GM18870 (cell line): ENCODE data around the gene ETV6.

Experiments used
- ATAC-seq: cut with Tn5 transposase; IDR thresholded peaks from one replicate; pipeline ENCODE4 v1.9.1; 2021; ENCODE audit warnings: moderate library complexity; ENCODE audit not compliant: unreplicated experiment

The ETV6 gene

GRCh38 chr12:11642785-11643184 lies 6.7 kb upstream of the ETV6 start:
- ATAC-seq = no peak

DNA sequence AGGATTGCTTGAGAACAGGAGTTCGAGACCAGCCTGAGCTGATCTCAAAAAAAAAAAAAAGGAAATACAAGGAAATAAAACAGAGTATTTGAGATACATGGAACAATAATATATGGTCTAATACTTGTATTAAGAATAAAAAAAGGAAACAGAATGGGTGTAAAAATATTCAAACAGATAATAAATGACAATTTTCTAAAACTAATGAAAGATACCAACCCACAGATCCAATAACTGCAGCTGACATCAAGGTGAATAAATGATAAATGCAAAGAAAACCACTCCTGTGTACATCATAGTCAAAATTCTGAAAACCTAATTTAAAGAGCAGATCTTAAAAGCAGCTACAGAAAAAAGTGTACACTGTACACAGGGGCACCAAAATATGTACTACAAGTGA lies 4.1 kb upstream of the ETV6 start:
- no peak for ATAC-seq

DNA sequence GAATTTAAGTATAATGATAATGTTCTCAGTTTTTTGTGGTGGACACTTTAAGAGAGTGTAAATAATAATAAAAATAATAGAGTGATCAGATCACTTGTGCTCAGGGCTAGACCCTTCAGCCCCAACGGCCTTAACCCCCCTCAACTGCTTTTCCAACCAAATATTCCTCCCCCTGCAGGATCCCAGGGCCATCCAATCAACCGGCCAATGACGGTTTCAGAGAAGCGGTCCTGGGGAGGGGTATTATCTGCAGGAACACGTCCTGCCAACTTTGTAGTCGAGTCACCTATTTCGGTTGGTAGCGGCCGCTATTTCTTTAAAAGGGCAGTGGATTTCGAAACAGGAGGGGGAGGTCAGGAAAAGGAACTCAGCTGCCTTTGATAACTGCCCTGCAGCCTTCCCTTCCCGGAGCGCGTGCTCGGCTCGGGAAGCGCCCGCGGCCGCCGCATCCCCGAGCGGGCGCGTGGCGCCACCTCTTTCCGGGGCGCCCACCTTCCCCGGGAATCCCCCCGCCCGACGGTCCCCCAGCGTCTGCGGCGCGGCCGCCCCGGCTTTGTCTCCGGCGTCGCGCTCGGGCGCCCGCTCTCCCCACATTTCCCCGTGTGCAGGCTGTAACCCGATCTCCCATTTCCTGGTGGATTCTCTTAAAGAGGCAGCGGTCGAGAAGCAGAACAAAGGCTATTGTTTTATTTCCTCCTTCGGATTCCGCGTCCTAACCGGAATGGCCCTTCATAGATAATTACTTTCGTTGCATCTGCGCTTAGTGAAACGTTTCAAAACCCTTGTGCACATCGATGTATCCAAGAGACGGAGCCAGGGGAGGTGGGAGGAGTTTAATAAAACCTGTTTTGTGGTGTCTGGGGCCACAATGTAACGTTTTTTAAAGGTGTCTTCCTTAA lies 711 bp upstream of the ETV6 start:
- peak; percentile 23 for ATAC-seq

DNA sequence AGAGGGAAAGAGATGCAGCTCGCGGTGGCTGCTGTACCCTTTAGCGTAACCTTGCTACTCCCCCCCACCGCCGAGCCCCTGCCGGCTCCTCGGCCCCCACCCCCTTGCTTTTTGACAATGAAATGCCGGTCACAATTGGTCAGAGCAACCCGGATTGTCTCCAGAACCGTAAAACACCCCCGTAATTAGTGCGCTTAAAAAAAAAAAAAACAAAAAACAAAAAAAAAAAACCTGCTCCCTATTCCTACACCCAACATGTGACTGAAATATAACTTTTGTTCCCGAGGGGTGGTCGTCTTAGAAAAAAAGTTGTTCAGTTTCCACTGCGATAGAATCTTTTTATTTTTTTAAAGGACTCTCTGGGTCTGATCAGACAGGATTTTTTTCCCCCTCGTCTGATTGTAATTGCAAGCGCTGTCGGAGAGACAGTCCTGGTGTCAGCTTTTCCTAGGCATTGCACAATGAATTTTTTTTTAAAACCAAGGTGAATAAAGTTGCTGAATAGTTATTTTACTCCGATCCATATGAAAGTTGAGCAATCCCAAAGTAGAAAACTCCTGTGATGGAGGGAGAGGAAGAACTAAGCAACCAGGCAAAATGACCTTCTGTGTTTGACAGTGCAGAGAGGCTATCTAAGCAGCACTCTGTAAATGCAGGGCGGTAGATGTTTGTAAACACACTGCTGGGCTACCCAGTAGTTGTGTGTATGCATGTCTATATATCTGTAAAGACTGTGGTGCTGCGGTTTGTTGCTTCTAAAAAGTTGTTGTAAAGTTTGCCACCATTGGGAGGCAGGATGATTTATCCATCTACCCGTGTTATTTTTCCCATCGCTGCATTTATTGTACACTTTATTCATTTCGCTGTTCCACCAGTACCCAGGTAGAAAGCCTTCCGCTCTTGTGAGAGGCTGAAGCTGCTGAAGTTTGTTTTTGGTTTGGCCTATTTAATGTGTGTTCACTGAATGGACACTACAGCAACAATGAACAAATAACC lies 1.1 kb downstream of the ETV6 start:
- ATAC-seq = no peak

GRCh38 chr12:11651381-11651780 lies 1.9 kb downstream of the ETV6 start:
- ATAC-seq = no peak

- no peak for ATAC-seq
Observed at GRCh38 chr12:11651785-11652184, 2.3 kb downstream of the ETV6 start.

GRCh38 chr12:11652351-11653040 lies 3.0 kb downstream of the ETV6 start:
- ATAC-seq = no peak

- no peak for ATAC-seq
Observed at GRCh38 chr12:11653215-11653753, 3.8 kb downstream of the ETV6 start.

DNA sequence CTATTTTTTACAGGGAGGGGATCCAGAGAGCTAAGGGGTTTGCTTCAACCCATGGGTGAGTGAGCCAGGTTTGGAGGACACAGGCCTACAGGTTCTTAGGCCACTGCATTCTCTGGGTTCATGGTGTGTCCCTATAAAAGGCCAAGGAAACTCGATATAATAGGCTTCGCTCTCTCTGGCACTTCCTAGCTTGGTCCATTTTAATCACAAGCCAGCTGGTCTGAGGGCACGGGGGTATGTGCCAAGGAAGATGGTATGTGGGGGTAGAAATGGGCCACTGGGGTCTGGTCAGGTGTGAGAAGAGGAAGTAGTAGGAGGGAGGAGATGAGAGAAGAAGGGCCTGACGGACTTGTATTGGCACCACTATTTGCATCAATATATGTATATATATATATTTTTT lies 4.9 kb downstream of the ETV6 start:
- no peak for ATAC-seq

GRCh38 chr12:11654802-11655201 lies 5.3 kb downstream of the ETV6 start:
- ATAC-seq = no peak

DNA sequence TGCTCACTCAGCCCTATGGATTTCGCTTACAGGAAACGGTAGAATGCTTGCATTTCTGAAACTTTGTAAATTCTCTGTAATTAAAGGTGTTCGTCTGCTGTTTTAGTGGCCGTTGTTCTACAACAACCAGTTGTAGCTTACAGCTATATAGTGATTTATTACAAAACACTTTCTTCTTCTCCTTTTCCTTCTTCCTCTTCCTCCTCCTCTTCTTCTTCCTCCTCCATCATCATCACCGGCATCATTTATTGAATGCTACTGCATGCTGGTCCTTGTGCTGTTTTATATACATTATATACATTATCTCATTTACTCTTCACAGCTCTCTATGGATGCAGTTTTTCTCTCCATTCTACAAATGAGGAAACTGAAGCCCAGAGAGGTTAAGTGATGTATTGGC lies 6.4 kb downstream of the ETV6 start:
- no peak for ATAC-seq

GRCh38 chr12:11656550-11656949 lies 7.1 kb downstream of the ETV6 start:
- no peak for ATAC-seq

GRCh38 chr12:11657511-11657910 lies 8.0 kb downstream of the ETV6 start:
- no peak for ATAC-seq

DNA sequence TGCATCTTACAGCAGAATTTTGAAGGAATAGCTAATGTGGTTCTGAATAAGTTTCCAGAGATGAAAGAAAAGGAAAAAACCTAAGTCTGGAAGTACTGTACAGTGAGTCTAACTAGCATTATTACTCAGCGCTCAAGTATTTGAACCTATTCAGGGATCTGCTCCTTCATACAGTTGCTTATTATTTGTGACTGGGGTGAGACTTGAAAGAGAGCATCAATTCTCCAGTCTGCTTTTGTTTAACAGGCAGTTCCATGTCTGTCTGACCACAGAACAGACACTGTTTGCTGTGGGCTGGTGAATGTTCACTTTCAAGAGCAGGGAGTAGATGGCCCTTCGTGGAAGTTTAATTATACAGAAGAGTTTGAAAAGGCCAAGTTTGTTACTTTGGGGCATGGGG lies 9.3 kb downstream of the ETV6 start:
- ATAC-seq = no peak

GRCh38 chr12:11660624-11661023 lies 11.2 kb downstream of the ETV6 start:
- no peak for ATAC-seq

- ATAC-seq = no peak
Observed at GRCh38 chr12:11661491-11662089, 12.1 kb downstream of the ETV6 start.

- ATAC-seq = no peak
Observed at GRCh38 chr12:11662369-11662768, 12.9 kb downstream of the ETV6 start.

- ATAC-seq = no peak
Observed at GRCh38 chr12:11663130-11663529, 13.7 kb downstream of the ETV6 start.

DNA sequence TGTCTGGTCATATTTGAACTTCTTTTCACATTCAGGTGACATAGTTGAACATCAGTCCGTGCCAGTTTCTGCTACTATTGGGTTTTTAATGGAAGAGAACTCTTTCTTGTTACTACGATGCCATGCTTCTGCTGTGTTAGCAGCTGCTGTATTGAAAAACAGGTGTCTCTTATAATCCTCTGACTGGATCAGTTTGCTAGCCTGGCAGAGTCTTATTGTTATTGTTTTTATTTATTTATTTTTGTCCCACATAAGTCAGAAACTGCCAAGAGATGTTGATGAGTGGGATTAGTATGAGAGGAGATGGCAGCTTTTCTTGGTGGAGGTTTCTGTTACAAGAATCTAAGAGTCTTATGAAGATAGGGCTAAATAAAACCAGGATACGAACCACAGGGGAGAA lies 14.6 kb downstream of the ETV6 start:
- no peak for ATAC-seq
